HEK293 (cell line): Measurements from ENCODE around the gene PODXL2.

Experiments
- KLF1 ChIP-seq: fragments of 450-650 bp; formaldehyde crosslinking; IDR thresholded peaks from 2 replicates; pipeline ENCODE4 v1.5.1; 2016; ENCODE audit warnings: missing biosample characterization, missing genetic modification characterization
- SP7 ChIP-seq: fragments of 450-650 bp; formaldehyde crosslinking; IDR thresholded peaks from 2 replicates; pipeline ENCODE4 v1.5.1; 2016; ENCODE audit warnings: missing biosample characterization, missing genetic modification characterization
- YY1 ChIP-seq: fragments of 450-650 bp; formaldehyde crosslinking; IDR thresholded peaks from 2 replicates; pipeline ENCODE4 v1.5.1; 2018; ENCODE audit warnings: missing biosample characterization, missing genetic modification characterization
- ZBTB17 ChIP-seq: fragments of 450-650 bp; formaldehyde crosslinking; IDR thresholded peaks from 2 replicates; pipeline ENCODE4 v1.5.1; 2016; ENCODE audit warnings: missing biosample characterization, missing genetic modification characterization
- ZNF223 ChIP-seq: fragments of 450-650 bp; formaldehyde crosslinking; IDR thresholded peaks from 2 replicates; pipeline ENCODE4 v1.5.1; 2016; ENCODE audit warnings: missing biosample characterization, missing genetic modification characterization
- ZNF274 ChIP-seq, 2 experiments: fragments of 200-500 bp in 1 of 2; fragments of 450-650 bp in 1 of 2; sonication (Bioruptor generic) in 1 of 2; formaldehyde crosslinking in 1 of 2; IDR thresholded peaks; 2 replicates each; pipeline versions ENCODE4 v1.5.1 to v1.6.1; 2014 to 2016; ENCODE audit warnings: borderline replicate concordance in 1 of 2, inconsistent platforms in 1 of 2, low read length in 1 of 2, missing biosample characterization in 1 of 2, missing genetic modification characterization in 1 of 2
- ZNF610 ChIP-seq: fragments of 450-650 bp; formaldehyde crosslinking; IDR thresholded peaks from 2 replicates; pipeline ENCODE4 v1.5.1; 2016; ENCODE audit warnings: missing biosample characterization, missing genetic modification characterization, borderline replicate concordance
- ZNF626 ChIP-seq: fragments of 450-650 bp; sonication (Bioruptor Pico); formaldehyde crosslinking; IDR thresholded peaks from 2 replicates; pipeline ENCODE4 v1.5.1; 2018; ENCODE audit warnings: missing biosample characterization, missing genetic modification characterization, inconsistent platforms
- ZNF747 ChIP-seq: fragments of 450-650 bp; formaldehyde crosslinking; IDR thresholded peaks from 2 replicates; pipeline ENCODE4 v1.5.1; 2016; ENCODE audit warnings: missing biosample characterization, missing genetic modification characterization
- TF ChIP-seq, protein P1 (sequence below): fragments of 450-650 bp; formaldehyde crosslinking; IDR thresholded peaks from 2 replicates; pipeline ENCODE4 v1.5.1; 2016; ENCODE audit warnings: missing biosample characterization, missing genetic modification characterization
- TF ChIP-seq, protein P2 (sequence below): fragments of 450-650 bp; formaldehyde crosslinking; IDR thresholded peaks from 2 replicates; pipeline ENCODE4 v1.5.1; 2016; ENCODE audit warnings: missing biosample characterization, missing genetic modification characterization

DNA sequence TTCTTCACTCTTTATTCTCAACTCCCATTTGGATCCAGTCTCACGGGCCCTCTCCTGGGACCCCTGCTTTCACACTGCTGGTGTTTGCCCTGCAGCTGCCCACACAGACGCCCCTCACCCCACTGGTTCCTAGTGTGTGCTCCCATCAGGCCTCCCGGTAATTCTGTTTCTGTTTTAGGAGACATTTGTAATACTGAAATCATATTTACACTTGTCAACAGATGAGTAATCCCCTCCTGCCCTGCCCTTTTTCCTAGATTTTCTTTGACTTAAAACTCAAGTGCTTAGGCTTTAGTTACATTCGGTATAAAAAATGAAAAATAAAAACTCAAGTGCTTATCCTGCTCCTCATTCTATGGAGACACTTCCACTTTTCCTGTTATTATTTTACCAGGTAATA lies 25.4 kb downstream of the PODXL2 start:
- TF ChIP-seq ZBTB17, result no peak
- TF ChIP-seq, protein P1, sequence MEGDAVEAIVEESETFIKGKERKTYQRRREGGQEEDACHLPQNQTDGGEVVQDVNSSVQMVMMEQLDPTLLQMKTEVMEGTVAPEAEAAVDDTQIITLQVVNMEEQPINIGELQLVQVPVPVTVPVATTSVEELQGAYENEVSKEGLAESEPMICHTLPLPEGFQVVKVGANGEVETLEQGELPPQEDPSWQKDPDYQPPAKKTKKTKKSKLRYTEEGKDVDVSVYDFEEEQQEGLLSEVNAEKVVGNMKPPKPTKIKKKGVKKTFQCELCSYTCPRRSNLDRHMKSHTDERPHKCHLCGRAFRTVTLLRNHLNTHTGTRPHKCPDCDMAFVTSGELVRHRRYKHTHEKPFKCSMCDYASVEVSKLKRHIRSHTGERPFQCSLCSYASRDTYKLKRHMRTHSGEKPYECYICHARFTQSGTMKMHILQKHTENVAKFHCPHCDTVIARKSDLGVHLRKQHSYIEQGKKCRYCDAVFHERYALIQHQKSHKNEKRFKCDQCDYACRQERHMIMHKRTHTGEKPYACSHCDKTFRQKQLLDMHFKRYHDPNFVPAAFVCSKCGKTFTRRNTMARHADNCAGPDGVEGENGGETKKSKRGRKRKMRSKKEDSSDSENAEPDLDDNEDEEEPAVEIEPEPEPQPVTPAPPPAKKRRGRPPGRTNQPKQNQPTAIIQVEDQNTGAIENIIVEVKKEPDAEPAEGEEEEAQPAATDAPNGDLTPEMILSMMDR (tag by site-specific recombination), result no peak
- TF ChIP-seq ZNF747, result no peak
- no peak for TF ChIP-seq ZNF274 (IDR thresholded peaks at IDR 0.05; ENCODE audit: low read length)
- TF ChIP-seq ZNF274 (tag by site-specific recombination; IDR thresholded peaks at IDR 0.05; ENCODE audit: borderline replicate concordance), result no peak
- no peak for TF ChIP-seq YY1 (tag by site-specific recombination)
- TF ChIP-seq ZNF610, result no peak
- no peak for TF ChIP-seq ZNF626 (tag by site-specific recombination)
- TF ChIP-seq, protein P2, sequence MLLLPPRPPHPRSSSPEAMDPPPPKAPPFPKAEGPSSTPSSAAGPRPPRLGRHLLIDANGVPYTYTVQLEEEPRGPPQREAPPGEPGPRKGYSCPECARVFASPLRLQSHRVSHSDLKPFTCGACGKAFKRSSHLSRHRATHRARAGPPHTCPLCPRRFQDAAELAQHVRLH (tag by site-specific recombination), result no peak
- TF ChIP-seq SP7, result no peak
- no peak for TF ChIP-seq ZNF223 (tag by site-specific recombination)
- TF ChIP-seq KLF1, result no peak
